HG02973 (cell line): Measurements from ENCODE around the gene CD93.

Source experiments
- ATAC-seq: cut with Tn5 transposase; IDR thresholded peaks from one replicate; pipeline ENCODE4 v1.9.1; 2021; ENCODE audit warnings: moderate library complexity; ENCODE audit not compliant: unreplicated experiment

CD93 gene

GRCh38 chr20:23120936-23121750 is 35.0 kb upstream of the CD93 start:
- ATAC-seq = no peak

- no peak for ATAC-seq
These were observed 34.1 kb upstream of the CD93 start for GRCh38 chr20:23120261-23120660.

DNA sequence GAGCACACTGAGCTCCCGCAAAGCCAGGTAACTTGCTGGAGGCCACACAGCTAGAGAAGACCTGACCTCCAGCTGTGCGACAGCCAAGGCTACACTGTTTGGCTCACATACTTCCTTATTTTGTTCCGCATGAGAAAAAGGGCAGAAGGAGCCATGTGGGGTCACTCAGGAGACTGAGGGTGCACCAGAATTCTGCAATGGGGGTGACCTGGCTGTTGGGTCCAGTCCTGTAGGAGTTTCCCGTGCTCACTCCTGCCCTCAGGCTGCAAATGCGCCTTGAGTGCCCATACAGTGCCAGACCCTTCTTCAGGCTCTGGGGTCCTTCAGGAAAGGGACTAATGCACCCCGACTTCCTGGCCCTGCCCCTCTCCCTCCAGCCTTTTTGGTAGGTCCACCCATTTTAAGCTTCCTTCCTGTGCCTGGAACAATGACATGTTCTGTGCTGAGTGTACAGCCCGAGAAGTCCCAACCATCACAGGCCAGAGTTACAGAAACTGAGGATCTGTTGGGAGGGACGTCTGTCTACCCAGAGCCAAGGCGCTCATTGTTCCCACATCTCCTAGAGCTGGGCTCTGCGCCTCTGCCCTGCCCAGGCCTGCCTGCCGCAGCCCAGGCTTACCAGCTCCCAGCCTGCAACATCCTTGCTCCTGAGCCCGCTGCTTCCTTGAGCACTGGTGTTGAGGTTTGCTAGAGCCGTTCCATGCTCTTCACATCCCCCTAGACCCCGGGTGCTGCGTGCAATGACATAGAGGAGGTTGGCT is 33.5 kb upstream of the CD93 start:
- no peak for ATAC-seq

GRCh38 chr20:23118766-23119165 is 32.6 kb upstream of the CD93 start:
- ATAC-seq = no peak

DNA sequence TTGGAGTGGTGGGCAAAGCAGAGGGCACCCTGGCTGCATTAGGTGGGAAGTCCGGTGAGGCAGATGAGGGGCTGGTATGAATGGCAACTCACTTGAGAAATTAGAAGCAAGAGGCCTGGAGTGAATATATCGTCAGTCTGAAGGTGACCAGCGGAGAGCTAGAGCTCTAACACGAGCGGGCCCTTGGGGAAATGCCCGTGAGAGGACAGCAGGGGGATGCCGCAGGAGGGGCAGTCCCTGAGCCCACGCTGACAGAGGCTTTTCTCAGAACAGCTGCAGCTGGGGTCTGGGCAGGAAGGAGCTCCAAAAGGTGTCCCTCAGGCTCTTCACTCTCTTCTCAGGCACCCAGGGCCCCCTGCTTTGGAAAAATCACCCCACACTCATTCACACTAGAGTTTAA is 32.0 kb upstream of the CD93 start:
- no peak for ATAC-seq

GRCh38 chr20:23117738-23118137 is 31.6 kb upstream of the CD93 start:
- ATAC-seq = no peak

GRCh38 chr20:23116311-23117089 is 30.4 kb upstream of the CD93 start:
- ATAC-seq = no peak

DNA sequence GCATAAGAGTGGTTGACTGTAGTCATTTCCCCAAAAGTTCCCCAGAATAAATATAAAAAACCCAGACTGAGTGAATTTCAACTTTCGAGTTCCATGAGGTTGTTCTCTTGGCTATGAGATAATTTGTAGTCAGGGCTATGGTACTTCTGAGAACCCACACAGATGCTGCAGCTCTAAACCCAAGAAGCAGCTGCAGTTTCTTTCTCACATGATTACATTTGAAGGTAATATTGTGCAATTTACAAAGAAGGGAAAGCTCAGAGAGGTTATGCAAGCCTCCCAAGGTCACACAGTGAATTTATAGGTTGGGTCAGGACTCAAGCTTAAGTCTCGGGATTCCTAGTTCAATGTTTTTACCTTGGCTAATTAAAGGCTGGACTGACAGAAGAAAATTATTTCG is 29.7 kb upstream of the CD93 start:
- no peak for ATAC-seq

GRCh38 chr20:23114448-23115082 is 28.4 kb upstream of the CD93 start:
- ATAC-seq = no peak

DNA sequence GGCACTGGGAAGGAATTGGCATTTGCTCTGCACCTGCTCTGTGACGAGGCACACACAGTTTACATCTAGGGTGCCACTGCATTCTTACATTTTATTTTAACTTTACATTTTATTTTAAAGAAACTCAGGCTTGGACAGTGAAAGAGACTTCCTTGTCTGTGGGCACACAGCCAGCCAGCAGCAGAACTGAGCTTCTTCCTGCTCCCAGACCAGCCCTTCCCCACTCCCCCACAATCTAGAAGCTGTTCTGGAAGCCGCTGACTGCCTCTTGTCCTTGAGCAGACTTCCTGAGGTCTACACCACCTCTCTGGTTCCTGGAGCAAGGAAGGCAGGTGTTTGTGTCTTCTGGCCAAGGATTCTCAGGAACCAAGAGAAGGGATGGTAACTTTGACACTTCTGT is 27.9 kb upstream of the CD93 start:
- no peak for ATAC-seq

DNA sequence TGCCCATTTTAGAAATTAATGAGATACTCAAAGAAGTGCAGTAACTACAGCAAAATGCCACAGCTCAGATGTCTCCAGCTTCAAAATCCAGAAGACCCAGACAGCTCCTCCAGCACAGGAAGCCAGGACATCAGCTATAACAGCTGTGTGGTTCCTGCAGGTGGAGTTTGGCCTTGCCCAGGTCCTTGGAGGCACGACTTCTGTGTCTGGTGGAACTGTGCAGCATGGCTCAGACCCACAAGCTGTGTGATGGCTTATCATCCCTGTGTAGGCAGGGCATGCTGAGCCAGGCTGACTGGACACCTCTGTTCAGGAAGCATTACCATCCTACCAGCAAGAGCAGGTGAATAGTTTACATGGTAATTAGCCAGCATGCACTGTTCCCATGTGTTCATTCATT is 26.5 kb upstream of the CD93 start:
- no peak for ATAC-seq

- no peak for ATAC-seq
These were observed 25.8 kb upstream of the CD93 start for GRCh38 chr20:23111944-23112342.

GRCh38 chr20:23111307-23111943 is 25.3 kb upstream of the CD93 start:
- no peak for ATAC-seq

DNA sequence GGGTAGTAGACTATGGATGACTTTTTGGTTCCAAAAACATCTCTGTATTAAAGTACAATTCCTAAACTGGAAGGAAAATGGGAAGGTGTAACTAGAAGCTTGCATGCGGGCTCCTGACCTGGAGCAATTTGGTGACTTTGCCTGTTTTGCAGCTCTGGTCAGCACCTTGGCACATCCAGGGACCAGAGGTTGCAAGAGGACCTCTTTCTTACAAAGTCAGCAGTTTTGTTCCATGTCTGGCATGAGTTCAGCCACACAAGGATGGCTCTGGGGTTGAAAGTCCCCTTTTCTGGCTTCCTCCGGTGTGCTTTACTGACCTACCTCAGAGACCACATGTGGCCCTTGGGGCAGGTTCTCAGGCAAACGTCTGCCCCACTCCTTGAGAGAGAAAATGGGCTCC is 22.7 kb upstream of the CD93 start:
- ATAC-seq = no peak

GRCh38 chr20:23107466-23107865 is 21.3 kb upstream of the CD93 start:
- no peak for ATAC-seq

DNA sequence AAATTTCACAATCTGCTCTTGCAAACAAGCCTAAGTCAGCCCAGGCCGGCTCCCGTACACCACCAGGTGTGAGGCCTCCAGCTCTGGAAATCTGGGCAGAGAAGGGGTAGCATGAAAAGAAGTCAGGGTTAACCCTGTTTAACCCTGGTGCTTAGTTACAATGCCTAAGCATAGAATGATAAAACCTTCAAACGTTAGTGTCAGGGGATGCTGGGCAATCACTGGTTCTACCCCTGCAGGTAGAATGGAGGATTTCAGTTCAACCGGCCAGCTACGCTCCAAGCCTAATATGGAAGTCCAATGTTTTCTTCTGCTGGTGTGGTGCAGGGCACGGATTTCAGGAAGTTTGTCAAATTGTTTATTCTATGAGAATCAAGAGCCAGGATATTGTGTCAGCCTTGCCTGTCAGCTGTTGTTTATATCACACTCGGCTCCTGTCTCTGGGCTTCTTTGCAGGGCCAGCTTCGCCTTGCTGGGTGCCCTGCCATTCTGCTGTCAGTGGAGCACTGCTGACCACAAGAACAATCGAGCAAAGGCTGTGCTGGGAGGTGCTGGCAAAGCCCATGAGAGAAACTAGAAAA is 20.2 kb upstream of the CD93 start:
- no peak for ATAC-seq

GRCh38 chr20:23105193-23105592 is 19.1 kb upstream of the CD93 start:
- no peak for ATAC-seq

DNA sequence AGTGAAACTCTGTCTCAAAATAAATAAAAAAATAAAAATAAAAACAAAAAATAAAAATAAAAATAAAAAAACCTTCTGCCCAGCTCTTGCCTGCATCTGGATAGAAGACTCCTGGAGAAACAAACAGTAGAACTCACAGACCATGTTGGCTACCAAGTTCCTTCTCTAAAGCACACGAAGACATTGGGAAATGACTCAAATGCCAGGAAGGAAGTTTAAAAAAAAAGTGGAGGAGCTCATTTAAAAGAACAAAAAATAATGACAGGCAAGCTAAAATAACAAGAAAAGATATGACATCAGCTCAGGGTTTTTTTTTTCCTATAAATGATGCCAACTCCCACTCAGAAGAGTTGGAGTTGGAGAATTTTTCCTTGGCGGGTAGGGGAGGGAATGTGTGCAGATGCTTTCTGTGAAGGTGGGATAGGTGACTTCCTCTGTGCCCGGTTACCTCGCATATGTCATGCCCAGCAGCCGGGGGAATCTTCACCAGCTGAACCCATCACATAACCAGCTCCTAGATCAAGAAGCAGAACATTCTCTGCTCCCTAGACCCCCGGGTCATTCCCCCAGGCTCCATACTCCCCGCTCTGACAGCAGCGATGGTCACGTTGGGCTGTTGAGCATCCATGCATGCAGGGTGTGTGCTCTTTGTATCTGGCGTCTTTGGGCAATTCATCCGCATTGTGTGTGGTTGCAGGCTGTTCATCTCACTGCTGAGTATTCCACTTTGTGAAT is 17.3 kb upstream of the CD93 start:
- ATAC-seq = no peak

GRCh38 chr20:23101696-23102406 is 15.7 kb upstream of the CD93 start:
- no peak for ATAC-seq
